ENCODE measurements around the gene TARBP1. TPM values are rescaled to one million over a fixed set of nuclear protein-coding genes. Genes with fewer than 3 reads are reported as not detected.

The TARBP1 gene
- total RNA-seq, 1 donor: 20.3 TPM

DNA sequence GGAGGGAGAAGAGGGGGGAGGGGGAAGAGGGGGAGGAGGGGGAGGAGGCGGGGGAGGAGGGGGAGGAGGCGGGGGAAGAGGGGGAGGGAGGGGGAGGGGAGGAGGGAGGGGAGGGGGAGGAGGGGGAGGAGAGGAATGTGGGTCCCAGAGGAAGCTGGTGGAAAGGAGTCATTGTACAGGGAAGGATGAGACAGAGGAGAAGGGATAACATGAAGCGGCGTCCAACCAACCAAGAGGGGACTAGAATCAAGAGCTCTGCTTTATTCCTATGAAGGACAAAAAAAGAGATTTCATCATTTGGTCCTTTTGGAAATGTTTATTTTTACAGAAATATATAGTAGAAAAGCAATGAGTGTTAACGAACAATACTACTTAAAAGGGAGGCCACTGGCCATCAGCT, 81.2 kb downstream of the TARBP1 start:
- TF ChIP-seq, protein P1, sequence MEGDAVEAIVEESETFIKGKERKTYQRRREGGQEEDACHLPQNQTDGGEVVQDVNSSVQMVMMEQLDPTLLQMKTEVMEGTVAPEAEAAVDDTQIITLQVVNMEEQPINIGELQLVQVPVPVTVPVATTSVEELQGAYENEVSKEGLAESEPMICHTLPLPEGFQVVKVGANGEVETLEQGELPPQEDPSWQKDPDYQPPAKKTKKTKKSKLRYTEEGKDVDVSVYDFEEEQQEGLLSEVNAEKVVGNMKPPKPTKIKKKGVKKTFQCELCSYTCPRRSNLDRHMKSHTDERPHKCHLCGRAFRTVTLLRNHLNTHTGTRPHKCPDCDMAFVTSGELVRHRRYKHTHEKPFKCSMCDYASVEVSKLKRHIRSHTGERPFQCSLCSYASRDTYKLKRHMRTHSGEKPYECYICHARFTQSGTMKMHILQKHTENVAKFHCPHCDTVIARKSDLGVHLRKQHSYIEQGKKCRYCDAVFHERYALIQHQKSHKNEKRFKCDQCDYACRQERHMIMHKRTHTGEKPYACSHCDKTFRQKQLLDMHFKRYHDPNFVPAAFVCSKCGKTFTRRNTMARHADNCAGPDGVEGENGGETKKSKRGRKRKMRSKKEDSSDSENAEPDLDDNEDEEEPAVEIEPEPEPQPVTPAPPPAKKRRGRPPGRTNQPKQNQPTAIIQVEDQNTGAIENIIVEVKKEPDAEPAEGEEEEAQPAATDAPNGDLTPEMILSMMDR (IDR thresholded peaks at IDR 0.05; ENCODE audit: insufficient read depth, low read depth, low read length): no peak
- DNase-seq (ENCODE audit: low read depth): no peak
- H3K4me3 ChIP-seq (ENCODE audit: low read depth, low read length): no peak overlapping the region

DNA sequence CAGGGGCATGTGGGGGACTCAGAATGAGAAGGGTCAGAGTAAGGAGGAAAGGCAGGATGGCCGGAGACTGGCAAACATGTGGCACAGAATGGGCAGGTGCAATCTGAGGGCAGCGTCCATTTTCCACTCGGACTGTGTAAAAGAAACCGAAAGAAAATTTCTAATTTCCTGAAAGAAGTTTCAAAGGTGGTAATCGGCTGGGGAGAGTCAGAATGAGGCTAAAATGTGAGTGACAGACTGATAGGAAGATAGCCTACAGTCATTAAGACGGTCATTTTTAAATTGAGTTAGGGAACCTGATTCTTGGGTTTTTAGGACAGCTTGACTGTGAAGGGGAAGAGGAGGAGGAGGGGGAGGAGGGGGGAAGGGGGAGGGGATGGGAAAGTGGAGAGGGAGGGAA, 82.1 kb downstream of the TARBP1 start:
- DNase-seq (ENCODE audit: low read depth): no peak
- TF ChIP-seq, protein P1 (IDR thresholded peaks at IDR 0.05; ENCODE audit: insufficient read depth, low read depth, low read length): no peak
- H3K4me3 ChIP-seq (ENCODE audit: low read depth, low read length): no peak overlapping the region

DNA sequence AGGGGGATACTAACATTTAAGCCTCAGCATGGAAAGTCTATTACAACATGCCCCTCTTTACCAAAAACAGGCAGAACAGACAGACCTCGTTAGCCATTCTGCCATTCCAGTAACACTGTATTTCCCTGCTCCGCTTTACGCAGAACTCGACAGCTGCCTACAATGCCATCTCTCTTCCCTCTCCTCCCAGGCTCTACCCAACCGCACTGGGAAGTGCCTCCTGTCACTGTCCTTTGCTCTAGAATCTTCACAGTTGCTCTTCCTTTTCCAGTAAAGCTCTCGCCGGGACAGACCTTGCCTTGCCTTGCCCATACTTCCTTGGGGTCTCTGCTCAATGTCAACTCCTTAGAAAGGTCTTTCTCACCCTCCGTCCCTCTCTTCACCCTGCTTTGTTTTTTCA, 82.9 kb downstream of the TARBP1 start:
- DNase-seq (ENCODE audit: low read depth): no peak
- TF ChIP-seq, protein P1 (IDR thresholded peaks at IDR 0.05; ENCODE audit: insufficient read depth, low read depth, low read length): no peak
- no peak overlapping the region for H3K4me3 ChIP-seq (ENCODE audit: low read depth, low read length)

DNA sequence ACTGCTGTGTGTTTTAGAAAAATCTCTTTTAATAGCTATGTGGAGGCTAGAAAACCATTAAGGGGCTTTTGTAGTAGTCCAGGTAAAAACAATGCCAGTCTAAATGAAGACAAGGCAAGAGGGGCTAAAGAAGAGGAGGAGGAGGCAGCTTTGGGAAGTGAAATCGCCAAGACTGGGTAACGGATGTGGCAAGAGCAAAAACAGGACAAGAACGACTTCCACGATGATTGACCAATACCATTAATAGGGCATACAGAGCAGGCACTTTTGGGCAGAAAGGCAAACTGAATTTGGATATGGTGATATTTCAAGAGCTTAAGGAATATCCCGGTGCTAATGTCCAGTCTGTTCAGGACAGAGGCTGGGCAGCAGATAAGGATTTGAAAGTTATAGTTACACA, 83.7 kb downstream of the TARBP1 start:
- no peak for DNase-seq (ENCODE audit: low read depth)
- TF ChIP-seq, protein P1 (IDR thresholded peaks at IDR 0.05; ENCODE audit: insufficient read depth, low read depth, low read length): no peak
- no peak overlapping the region for H3K4me3 ChIP-seq (ENCODE audit: low read depth, low read length)

DNA sequence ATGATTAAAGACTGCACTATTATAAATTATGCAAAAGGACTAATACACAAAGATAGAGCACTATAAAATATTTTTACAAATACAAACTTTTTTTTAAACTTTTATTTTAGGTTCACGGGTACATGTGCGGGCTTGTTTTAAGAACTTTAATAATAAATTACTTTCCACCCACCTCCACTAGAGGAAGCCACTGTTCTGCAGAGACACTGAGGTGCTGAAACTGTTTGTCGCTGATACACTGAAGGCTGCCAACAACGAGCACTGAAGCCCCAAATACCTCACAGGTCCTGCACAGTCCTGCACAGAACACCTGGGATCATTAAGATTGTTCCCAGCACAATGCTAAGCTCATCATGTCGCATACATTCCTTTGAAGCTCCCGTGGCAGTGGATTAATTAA, 85.8 kb downstream of the TARBP1 start:
- DNase-seq (ENCODE audit: low read depth): no peak
- no peak overlapping the region for H3K4me3 ChIP-seq (ENCODE audit: low read depth, low read length)
- TF ChIP-seq, protein P1 (IDR thresholded peaks at IDR 0.05; ENCODE audit: insufficient read depth, low read depth, low read length): no peak

DNA sequence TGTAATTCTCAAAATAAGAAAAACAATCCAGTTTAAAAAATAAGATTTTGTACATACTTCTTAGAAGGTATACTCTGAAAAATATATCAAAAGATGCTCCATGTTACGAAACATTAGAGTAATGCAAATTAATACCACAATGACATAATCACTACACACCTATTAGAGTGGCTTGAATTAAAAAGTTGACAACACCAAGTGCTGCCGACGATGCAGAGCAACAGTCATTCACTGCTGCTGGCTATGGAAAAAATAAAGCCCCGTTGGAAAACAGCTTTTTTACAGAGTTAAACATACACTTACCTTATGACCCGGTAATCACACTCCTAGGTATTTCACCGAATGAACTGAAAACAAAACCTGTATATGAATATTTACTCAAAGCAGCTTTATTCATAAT, 90.9 kb downstream of the TARBP1 start:
- DNase-seq (ENCODE audit: low read depth): no peak
- no peak overlapping the region for H3K4me3 ChIP-seq (ENCODE audit: low read depth, low read length)
- TF ChIP-seq, protein P1 (IDR thresholded peaks at IDR 0.05; ENCODE audit: insufficient read depth, low read depth, low read length): no peak

DNA sequence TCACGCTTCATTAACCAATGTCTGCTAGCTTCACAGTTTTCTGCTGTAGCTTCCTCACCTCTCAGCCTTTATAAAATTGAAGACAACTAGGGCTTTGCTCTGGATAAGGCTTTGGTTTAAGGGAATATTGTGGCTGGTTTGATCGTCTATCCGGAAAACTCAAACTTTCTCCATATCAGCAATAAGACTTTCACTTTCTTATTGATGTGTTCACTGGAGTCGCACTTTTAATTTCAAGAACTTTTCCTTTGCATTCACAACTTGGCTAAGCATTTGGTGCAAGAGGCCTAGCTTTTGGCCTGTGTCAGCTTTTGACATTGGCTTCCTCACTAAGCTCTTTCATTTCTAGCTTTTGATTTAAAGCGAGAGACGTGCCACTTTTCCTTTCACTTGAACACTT, 92.9 kb downstream of the TARBP1 start:
- H3K4me3 ChIP-seq (ENCODE audit: low read depth, low read length): no peak overlapping the region
- TF ChIP-seq, protein P1 (IDR thresholded peaks at IDR 0.05; ENCODE audit: insufficient read depth, low read depth, low read length): no peak
- DNase-seq (ENCODE audit: low read depth): no peak

Data from fibroblast of villous mesenchyme (primary cell).